ENCODE measurements around the gene B3GNT8.
A peak's percentile ranks its signal among the peaks of the same experiment; 100 is the strongest.
"Not testable (repeated sequence)": the region's sequence is repeated elsewhere in the genome, so short reads cannot be mapped to it uniquely, and the experiment has no call there.

B3GNT8 gene, protein sequence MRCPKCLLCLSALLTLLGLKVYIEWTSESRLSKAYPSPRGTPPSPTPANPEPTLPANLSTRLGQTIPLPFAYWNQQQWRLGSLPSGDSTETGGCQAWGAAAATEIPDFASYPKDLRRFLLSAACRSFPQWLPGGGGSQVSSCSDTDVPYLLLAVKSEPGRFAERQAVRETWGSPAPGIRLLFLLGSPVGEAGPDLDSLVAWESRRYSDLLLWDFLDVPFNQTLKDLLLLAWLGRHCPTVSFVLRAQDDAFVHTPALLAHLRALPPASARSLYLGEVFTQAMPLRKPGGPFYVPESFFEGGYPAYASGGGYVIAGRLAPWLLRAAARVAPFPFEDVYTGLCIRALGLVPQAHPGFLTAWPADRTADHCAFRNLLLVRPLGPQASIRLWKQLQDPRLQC

GRCh38 chr19:41426952-41427646 is at the start of gene B3GNT8:
B3GNT8 (minus strand) TSS chr19:41427374; CDS start chr19:41426778, 596 bp downstream.
- DNase-seq, result no peak

GRCh38 chr19:41476583-41476982 is 49.4 kb upstream of the B3GNT8 start:
- DNase-seq, result no peak

DNA sequence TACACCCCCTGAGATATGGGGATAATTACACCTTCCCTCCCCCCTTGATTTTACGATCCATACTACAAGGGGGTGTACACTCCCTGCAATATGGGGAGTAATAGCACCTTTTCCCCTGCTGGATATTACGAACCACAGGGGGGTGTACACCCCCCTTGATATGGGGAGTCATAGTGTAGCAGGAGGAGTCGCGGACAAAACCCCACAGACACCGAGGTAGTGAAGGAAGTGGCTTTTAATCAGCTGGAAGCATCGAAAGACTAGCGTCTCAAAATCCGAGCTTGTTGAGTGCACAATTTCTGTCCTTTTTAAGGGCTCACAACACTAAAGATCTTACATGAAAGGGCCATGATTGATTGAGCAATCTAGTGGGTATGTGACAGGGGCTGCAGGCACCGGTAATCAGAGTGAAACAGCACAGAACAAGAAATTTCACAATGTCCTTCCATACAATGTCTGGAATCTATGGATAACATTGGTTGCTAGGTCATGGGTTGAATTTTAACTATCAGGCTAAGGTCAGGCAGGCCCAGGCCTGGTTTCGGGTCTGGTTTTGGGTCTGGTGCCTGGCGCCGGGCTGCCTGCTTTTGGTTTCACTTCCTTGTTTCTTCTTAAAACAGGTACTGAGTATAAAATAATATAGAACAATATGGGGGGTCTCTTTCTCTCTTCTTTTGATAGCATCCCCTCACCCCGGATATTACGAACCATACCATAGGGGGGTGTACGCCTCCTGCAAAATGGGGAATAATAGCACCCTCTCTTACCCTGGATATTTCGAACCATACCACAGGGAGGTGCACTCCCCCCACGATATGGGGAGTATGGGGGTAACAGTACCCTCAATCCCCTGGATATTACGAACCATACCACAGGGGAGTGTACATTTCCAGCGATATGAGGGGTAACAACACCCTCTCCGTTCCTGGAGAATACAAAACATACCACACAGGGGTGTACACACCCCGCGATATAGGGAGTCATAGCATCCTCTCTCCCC is 36.4 kb upstream of the B3GNT8 start:
- DNase-seq, result not testable (repeated sequence)

- DNase-seq, result no peak
Observed at GRCh38 chr19:41462497-41462896, 35.3 kb upstream of the B3GNT8 start.

DNA sequence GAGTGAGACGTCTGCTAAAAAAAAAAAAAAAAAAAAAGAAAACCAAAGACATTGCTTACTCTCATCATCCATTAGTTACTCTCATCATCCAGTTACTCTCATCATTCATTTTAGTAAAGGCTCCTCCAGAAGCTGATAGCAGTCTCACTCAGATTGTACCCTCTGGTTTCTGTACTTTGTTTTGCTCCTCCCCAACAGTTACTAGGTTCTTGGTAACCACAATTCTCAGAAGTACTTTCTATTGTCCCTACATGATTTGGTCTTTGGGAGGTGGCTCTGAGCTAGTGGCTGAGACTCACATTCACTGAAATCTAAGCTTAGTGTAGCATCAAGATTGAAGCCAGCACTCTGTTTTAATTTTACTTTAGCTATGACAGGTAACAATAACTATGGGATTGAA is 30.1 kb upstream of the B3GNT8 start:
- no peak for DNase-seq

- DNase-seq, result no peak
Observed at GRCh38 chr19:41456342-41456918, 29.3 kb upstream of the B3GNT8 start.

DNA sequence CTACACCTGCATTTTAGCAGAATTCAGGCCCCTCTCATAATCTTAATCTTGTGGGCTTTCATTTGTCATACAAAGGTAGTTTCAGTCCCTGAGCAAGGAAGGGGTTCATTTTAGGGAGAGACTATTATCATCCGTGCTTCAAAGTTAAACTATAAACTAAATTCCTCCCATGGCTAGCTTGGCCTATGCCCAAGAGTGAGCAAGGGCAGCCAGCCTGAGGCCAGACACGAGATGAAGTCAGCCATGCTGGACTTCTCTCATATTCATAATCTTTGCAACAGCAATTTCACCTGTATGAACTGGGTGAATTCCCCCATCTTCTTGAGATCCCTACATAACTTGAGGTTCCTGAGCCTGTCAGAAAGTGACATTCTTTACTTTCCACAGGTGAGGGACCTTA is 28.8 kb upstream of the B3GNT8 start:
- no peak for DNase-seq

DNA sequence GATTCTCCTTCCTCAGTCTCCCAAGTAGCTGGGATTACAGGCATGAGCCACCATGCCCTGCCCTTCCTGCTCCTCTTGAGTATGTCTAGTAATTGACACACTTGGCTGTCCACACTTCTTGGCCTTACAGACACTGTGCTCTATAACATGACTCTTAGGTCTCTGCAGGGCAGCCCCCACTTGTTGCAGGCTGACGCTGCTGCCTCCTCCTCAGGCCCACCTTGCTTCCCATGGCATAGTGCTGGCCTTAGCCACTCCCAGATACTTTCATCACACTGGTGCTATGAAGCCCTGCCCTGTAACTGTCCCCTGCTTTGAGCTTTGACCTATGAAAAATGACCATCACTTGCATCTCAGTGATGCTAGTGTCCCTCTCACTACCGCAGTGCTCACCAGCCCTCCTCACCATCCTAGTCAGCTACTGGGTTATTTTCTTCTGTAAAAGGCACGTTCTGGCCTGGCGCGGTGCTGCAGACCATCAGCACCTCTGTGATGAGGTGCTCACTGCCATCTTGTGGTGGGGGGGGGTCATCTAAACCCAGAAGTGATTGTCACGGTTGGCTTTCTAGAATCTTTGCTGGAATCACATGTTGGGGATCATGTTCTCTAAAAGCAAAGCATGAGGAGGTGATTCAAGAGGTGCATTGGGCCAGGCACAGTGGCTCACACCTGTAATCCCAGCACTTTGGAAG is 25.6 kb upstream of the B3GNT8 start:
- DNase-seq, result no peak

DNA sequence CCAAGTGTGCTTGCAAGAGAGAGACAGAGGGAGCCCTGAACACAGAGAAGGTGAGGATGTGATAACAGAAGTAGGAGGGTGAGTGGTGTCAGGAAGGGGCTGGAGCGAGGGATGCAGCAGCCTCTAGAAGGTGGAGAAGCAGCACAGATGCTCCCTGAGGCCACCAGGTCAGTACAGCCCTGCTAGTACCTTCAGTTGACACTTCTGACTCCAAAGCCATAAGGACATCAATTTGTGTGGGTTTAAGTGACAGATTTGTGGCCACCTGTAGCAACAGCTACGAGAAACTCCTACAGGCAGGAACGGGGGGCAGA is 22.6 kb upstream of the B3GNT8 start:
- no peak for DNase-seq

- DNase-seq, result peak; percentile 4
Observed at GRCh38 chr19:41449079-41449864, 22.1 kb upstream of the B3GNT8 start.

- DNase-seq, result no peak
Observed at GRCh38 chr19:41447732-41448332, 20.7 kb upstream of the B3GNT8 start.

- DNase-seq, result no peak
Observed at GRCh38 chr19:41445575-41445974, 18.4 kb upstream of the B3GNT8 start.

DNA sequence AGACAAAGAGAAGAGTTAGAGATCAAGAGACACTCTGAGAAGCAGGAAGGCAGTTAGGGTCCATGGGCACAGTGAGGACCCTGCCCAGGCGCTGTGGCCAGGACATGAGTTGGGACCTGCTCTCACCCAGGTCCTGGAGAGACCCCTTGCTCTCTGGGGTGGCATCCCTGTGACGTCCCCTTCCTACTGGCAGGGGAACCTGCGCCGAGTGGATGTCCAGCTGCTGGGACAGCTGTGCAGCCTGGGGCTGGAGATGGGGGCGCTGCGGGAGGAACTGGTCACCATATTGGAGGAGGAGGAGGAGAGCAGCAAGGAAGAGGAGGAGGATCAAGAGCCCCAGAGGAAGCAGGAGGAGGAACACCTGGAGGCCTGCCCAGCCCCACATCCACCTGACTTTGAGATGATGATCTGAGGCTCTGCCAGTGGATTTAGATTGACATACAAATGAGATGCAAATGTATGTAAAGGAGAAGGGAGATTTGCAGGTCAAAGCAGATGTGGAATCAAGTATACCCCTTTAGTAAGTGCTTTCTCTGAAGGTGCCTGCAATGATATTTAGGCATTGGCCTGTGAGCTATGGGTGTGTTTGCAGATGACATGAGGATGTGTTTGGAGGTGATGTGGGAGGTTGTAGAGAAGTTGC is 16.8 kb upstream of the B3GNT8 start:
- no peak for DNase-seq

DNA sequence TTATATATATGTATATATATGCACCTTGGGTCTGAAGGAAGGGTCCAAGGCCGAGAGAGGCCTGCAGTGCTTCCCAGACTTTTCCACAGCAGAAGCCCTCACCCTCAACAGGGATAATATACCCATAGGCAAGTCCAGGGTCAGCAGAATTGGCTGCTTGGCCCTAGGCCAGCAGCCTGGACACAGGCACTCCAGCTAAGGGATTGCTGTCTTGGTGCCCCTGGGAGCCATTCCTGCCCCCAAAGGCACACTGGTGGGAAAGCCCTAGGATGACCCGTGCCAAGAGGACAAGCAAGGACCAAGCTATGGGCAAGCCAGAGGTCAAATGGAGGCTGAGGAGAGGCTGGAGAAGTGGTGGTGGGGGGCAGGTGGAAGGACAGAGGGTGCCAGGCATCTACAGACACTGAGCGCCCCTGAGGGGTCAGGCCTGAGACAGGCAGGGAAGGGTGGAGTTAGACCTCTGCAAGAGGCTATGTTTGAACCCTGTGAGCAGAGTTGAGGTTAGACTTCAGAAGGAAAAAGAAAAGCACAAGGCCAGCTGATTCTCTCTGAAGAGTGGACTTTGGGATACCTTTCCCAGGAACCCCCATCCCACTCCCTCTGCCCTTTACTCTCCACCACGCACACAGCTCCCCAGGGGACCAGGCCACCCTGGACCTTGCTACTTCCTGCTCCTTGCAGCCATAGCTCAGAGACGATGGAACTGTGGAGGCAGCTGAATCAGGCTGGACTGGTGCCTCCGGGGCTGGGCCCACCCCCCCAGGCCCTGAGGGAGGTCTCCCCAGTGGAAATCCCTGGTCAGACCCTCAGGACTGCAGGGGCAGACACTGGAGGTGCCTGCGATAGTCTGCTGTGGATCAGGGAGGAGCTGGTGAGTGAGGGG is 15.5 kb upstream of the B3GNT8 start, which contains the start of gene ERICH4:
ERICH4 (plus strand) TSS at position 684 of the 883 bp plus-strand sequence; CDS start at position 698, 14 bp downstream.
- no peak for DNase-seq

DNA sequence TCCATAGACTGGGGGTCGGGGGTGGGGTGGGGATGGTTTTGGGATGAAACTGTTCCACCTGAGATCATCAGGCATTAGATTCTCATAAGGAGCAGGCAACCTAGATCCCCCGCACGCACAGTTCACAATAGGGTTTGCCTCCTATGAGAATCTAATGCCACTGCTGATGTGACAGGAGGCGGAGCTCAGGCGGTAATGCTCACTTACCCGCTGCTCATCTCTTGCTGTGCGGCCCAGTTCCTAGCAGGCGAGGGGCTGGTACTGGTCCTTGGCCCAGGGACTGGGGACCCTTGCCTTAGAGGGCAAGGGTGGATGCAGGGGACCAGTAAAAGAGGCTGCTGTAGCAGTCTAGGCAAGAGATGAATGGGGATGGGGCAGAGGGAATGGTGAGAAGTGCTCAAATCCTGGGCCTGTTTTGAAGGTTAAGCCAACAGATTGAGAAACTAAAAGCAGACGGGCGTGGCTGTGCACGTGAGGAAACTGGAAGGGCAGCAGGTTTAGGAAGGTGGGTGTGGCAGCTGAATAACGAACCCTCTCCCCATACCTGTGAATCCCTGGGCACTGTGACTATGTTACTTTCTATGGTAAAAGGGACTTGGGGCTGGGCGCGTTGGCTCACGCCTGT is 14.3 kb upstream of the B3GNT8 start:
- DNase-seq, result no peak

DNA sequence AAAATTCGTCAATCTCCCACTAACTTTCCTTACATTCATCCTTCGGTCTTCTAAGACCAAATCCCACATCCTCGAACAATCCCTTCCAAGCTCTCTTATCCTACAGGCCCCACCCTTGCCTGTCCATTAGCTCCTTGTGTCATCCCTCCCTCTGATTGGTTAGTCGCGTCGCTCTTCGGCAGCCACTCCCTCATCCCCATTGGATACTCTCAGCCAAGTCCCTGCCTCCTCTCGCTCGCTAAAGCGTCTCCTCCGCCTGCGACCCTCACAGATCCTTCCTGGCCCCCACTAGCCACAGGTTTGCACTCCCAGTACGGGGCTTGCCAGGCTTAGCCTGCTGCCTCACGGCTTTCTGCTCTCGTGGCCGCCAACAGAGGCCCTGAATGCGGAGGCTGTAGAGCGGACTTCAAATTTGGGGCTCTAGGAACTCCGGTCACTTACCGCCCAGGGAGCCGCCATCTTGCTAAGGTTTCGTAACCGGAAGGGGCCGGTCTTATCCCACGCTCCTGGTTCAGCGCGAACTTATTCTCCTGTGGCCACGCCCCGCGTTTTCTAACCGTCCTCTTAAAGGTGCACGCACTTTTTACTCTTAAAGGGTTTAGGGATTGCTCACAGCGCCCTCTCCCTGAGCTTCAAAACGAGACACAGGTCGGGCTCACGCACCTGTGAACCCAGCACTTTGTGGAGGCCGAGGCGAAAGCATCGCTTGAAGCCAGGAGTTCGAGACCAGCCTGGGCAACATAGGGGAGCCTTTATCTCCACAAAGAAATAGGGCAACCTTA is 12.5 kb upstream of the B3GNT8 start, which contains the start of gene DMAC2:
DMAC2 (minus strand) TSS at position 472 of the 782 bp plus-strand sequence; CDS start at position 459, 13 bp downstream.
- DNase-seq, result peak; percentile 95

DNA sequence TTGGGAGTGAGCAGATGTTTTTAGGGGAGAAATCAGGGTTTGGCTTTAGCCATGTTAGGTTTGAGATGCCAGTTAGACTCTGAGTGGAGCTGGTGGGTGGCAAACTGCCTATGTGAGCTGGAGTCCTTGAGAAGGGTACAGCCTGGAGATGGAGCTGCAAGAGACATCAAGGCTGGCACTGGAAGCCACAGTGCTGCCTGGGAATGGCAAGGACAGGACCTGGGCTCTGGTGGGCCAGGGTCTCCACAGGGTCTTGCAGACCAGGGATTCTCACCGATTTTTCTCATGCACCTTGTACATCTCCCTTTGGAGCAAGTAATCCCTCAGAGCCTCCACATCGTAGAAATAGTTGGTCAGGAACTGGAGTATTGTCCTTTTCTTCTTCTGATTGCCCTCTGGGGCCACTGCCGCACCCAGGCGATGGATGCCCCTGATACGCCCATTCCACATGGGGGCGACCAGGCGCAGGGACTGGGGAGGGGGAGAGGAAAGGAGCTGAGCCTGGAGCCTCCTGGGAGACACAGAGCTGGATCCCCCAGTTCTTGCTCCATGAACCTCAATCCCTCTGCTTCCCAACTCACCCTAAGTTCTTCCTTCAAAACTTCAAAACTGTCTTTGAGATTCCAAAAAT is 10.9 kb upstream of the B3GNT8 start:
- no peak for DNase-seq

DNA sequence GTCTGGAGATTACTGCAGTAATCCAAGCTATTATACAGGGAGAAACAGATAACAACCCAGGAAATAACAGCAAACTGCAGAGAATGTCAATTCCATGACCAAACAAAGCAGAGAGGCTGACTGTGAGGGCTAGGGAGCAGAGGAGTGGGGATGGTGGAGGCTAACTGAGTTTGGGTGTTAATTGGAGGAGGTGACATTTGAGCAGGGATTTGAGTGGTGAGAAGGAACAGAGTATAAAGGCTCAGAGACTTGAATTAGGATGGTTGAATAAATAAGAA is 9.4 kb upstream of the B3GNT8 start:
- DNase-seq, result no peak
